OCI-LY3 (cell line): ENCODE measurements around the gene CDK3.

Source experiments
- H2AFZ ChIP-seq: fragments of 200-600, 300-600 bp; shearing (Covaris generic); 2 replicates; pipeline ENCODE4 v1.6.0; 2014; ENCODE audit warnings: antibody characterized with exemption, low read depth, low read length
- H3K27ac ChIP-seq: fragments of 200-600, 300-600 bp; sonication (generic); 2 replicates; pipeline ENCODE4 v1.5.1; 2014; ENCODE audit warnings: mild to moderate bottlenecking, low read length, moderate library complexity, mixed read lengths
- H3K27me3 ChIP-seq: fragments of 200-600, 300-600 bp; sonication (generic); 2 replicates; pipeline ENCODE4 v1.6.1; 2014; ENCODE audit warnings: low read depth, low read length, mixed read lengths
- H3K36me3 ChIP-seq: fragments of 200-600, 300-600 bp; sonication (generic); replicated peaks from 2 replicates; pipeline ENCODE3; 2014; ENCODE audit warnings: low read depth, low read length, mixed read lengths
- H3K4me1 ChIP-seq: fragments of 300-600, 200-600 bp; sonication (generic); 2 replicates; pipeline ENCODE4 v1.6.1; 2014; ENCODE audit warnings: low read length, mixed read lengths
- H3K4me2 ChIP-seq: fragments of 200-600, 300-600 bp; sonication (generic); 2 replicates; pipeline ENCODE4 v1.6.1; 2014; ENCODE audit warnings: low read length, mixed read lengths
- H3K4me3 ChIP-seq: fragments of 300-600, 200-600 bp; sonication (generic); 2 replicates; pipeline ENCODE4 v1.5.1; 2014; ENCODE audit warnings: antibody characterized with exemption, mild to moderate bottlenecking, low read length, moderate library complexity
- H3K79me2 ChIP-seq: fragments of 300-600, 200-600 bp; shearing (Covaris generic); 2 replicates; pipeline ENCODE4 v1.6.1; 2014; ENCODE audit warnings: mild to moderate bottlenecking, low read length, mixed read lengths
- H3K9ac ChIP-seq: fragments of 300-600, 200-600 bp; shearing (Covaris generic); 2 replicates; pipeline ENCODE4 v1.6.0; 2014; ENCODE audit warnings: mild to moderate bottlenecking, low read length, moderate library complexity
- H3K9me3 ChIP-seq: fragments of 200-600, 300-600 bp; shearing (Covaris generic); 2 replicates; pipeline ENCODE4 v1.6.1; 2014; ENCODE audit warnings: low read length, mixed read lengths; ENCODE audit not compliant: insufficient read depth
- H4K20me1 ChIP-seq: fragments of 200-600, 300-600 bp; sonication (generic); 2 replicates; pipeline ENCODE4 v1.6.1; 2016; ENCODE audit warnings: low read length, mixed read lengths; ENCODE audit not compliant: insufficient read depth
- EZH2phosphoT487 ChIP-seq: fragments of 200-600 bp; shearing (Covaris generic); IDR thresholded peaks from 2 replicates; pipeline ENCODE4 v1.6.1; 2018; ENCODE audit warnings: antibody characterized with exemption, mixed run types, low read depth
- TF ChIP-seq, protein P1 (sequence below): fragments of 200-600, 300-600 bp; sonication (generic); IDR thresholded peaks from 2 replicates; pipeline ENCODE4 v1.5.1; 2014; ENCODE audit warnings: antibody characterized with exemption, low read length, low read depth

The CDK3 gene

DNA sequence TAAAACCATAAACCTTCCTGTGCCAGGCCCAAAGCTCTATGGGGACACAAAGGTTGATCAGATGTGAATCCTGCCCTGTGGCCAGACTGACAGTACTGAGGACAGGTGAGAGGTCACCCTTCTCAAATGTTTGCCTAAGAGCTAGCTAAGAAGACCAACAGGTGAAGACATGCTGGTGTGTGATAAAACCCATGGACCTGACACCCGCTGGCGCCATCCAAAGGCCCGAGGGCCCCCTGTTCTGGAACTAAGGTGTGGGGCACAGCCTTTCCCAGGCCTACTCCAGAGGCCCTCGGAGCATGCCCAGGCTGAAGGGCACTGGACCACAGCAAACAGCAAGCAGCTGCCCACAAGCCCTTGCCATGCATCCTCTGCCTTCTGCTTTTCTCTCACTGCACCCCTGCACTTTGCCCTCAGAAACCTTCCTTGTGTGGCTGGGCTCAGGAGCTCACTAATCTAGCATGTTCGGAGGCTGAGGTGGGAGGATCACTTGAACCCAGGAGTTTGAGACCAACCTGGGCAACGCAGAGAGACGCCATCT lies 5.2 kb upstream of the CDK3 start:
- H3K4me1 ChIP-seq, result peaks cover 22% of the 10 kb centered on the region
- TF ChIP-seq, protein P1, sequence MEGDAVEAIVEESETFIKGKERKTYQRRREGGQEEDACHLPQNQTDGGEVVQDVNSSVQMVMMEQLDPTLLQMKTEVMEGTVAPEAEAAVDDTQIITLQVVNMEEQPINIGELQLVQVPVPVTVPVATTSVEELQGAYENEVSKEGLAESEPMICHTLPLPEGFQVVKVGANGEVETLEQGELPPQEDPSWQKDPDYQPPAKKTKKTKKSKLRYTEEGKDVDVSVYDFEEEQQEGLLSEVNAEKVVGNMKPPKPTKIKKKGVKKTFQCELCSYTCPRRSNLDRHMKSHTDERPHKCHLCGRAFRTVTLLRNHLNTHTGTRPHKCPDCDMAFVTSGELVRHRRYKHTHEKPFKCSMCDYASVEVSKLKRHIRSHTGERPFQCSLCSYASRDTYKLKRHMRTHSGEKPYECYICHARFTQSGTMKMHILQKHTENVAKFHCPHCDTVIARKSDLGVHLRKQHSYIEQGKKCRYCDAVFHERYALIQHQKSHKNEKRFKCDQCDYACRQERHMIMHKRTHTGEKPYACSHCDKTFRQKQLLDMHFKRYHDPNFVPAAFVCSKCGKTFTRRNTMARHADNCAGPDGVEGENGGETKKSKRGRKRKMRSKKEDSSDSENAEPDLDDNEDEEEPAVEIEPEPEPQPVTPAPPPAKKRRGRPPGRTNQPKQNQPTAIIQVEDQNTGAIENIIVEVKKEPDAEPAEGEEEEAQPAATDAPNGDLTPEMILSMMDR, result no peak
- TF ChIP-seq EZH2phosphoT487, result no peak
- no peaks in the 10 kb centered on the region for H3K79me2 ChIP-seq
- H3K27me3 ChIP-seq, result no peaks in the 10 kb centered on the region
- H3K4me3 ChIP-seq, result no peak overlapping the region
- H3K27ac ChIP-seq, result no peak overlapping the region
- no peaks in the 10 kb centered on the region for H4K20me1 ChIP-seq
- H2AFZ ChIP-seq, result no peak overlapping the region
- no peak overlapping the region for H3K9ac ChIP-seq
- peaks cover 6% of the 10 kb centered on the region for H3K36me3 ChIP-seq
- H3K9me3 ChIP-seq, result no peaks in the 10 kb centered on the region
- no peak overlapping the region for H3K4me2 ChIP-seq

DNA sequence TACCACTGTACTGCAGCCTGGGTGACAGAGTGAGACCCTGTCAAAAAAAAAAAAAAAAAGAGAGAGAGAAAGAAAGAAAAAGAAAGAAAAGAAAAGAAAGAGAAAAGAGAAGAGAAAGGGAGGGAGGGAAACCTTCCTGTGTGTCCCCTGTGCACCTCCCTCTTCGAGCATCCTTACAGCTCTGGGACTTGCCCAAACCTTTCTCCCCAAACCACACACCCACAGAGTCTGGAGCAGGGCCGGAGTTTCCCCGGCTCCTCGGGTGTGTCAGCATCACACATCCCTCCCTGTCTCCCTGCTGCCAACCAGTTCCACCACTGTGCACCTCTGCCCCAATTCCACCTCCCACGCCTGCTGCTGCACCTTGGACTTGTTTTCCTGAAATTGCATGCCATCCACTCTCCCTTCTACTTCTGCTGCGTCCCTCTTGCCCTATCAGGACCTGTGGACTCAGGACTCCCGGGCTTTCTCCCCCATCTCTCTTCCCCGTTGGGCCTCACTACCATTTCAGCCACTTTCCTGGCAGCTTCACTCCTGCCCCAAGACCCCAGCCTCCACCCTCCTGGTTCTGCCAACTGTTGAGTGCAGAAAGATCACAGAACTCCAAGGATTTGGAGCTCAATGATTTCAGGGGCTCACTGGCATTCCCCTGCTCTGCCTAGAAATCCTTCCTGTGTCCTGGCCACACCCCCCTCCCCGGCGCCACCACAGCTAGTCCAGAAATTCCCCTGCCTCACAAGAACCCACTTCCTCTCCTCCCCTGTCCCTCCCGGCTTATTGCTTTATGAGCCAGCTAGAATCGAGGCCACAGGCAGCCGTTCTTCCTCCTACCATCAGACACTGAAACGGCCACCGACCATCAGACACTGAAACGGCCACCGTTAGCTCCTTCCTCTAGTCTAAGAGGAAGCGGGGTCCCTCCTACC lies 3.7 kb upstream of the CDK3 start:
- Histone ChIP-seq H3K9ac (no peak overlapping the region), H3K4me1 (peaks cover 14% of the 10 kb centered on the region), H3K79me2 (no peaks in the 10 kb centered on the region), H3K4me3 (no peak overlapping the region), H3K4me2 (peak overlapping the region; percentile 49), H3K9me3 (no peaks in the 10 kb centered on the region), H3K36me3 (peaks cover 6% of the 10 kb centered on the region), H3K27ac (no peak overlapping the region), H3K27me3 (no peaks in the 10 kb centered on the region), H2AFZ (peak overlapping the region; percentile 52; the same call in 1 of the 2 replicates), H4K20me1 (no peaks in the 10 kb centered on the region)
- TF ChIP-seq, protein P1, result no peak
- TF ChIP-seq EZH2phosphoT487, result no peak

DNA sequence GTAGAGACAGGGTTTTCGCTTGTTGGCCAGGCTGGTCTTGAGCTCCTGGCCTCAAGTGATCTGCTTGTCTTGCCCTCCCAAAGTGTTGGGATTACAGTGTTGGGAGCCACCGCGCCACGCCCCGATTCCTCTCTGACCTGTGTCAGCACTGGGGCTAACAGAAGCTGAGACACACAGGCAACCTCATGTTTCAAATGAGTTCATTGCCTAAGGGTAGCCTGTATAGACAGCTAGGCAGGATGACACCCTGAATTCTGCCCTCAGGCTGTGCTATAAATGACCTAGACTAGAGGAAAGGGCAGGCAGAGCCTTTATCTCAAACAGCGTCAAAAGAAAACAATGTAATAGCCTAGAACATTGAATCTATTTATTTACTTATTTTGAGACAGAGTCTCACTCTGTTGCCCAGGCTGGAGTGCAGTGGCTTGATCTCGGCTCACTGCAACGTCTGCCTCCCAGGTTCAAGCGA lies 2.3 kb upstream of the CDK3 start:
- no peak overlapping the region for H3K4me2 ChIP-seq

More for the DNA sequence above, 2.3 kb upstream of the CDK3 start:
- Histone ChIP-seq H2AFZ (no peak overlapping the region), H3K27me3 (no peaks in the 10 kb centered on the region), H3K4me1 (peaks cover 9% of the 10 kb centered on the region), H3K4me3 (no peak overlapping the region), H3K27ac (no peak overlapping the region), H4K20me1 (no peaks in the 10 kb centered on the region), H3K9me3 (no peaks in the 10 kb centered on the region), H3K36me3 (peaks cover 4% of the 10 kb centered on the region), H3K9ac (no peak overlapping the region), H3K79me2 (no peaks in the 10 kb centered on the region)
- no peak for TF ChIP-seq EZH2phosphoT487
- TF ChIP-seq, protein P1, result no peak
